ENCODE results near the gene MYL6B. TPM values are rescaled to one million over a fixed set of nuclear protein-coding genes. Genes with fewer than 3 reads are reported as not detected.

Gene MYL6B
- total RNA-seq, 4 donors from 2014 or later, result 14.3 to 57.9 (median 28.0) TPM

DNA sequence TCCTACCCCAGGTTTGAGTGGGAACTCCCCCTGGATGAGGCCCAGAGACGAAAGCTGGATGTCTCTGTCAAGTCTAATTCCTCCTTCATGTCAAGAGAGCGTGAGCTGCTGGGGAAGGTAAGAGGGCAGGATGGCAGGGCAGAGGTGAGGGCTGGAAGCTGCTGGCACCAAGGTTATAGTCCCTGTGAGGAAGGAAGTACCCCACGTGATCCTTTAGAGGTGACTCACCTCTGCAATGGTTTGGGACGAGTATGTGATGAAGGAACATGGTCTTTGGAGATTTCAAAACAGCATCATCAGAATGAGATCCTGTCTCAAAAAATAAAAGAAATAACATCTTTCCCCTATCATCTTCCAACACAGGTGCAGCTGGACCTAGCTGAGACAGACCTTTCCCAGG is 9.2 kb upstream of the MYL6B start:
- peaks cover 0 to 49% (median 0%) of the 10 kb centered on the region in 3 donors for H3K4me1 ChIP-seq
- 64% methylated on average over 3 of the region's 4 CpGs; no CpG with 5 or more reads in 1 of the 2 donors for WGBS, 2 donors (ENCODE audit: low coverage in 1 of 2)
- H3K27me3 ChIP-seq, result no peaks in the 10 kb centered on the region
- TF ChIP-seq POLR2A (IDR thresholded peaks at IDR 0.05), result no peak
- TF ChIP-seq EP300 (IDR thresholded peaks at IDR 0.05), result no peak
- TF ChIP-seq, protein P1, sequence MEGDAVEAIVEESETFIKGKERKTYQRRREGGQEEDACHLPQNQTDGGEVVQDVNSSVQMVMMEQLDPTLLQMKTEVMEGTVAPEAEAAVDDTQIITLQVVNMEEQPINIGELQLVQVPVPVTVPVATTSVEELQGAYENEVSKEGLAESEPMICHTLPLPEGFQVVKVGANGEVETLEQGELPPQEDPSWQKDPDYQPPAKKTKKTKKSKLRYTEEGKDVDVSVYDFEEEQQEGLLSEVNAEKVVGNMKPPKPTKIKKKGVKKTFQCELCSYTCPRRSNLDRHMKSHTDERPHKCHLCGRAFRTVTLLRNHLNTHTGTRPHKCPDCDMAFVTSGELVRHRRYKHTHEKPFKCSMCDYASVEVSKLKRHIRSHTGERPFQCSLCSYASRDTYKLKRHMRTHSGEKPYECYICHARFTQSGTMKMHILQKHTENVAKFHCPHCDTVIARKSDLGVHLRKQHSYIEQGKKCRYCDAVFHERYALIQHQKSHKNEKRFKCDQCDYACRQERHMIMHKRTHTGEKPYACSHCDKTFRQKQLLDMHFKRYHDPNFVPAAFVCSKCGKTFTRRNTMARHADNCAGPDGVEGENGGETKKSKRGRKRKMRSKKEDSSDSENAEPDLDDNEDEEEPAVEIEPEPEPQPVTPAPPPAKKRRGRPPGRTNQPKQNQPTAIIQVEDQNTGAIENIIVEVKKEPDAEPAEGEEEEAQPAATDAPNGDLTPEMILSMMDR (IDR thresholded peaks at IDR 0.05), result no peak
- no peak for TF ChIP-seq POLR2AphosphoS5 (IDR thresholded peaks at IDR 0.05)
- no peaks in the 10 kb centered on the region for H3K9me3 ChIP-seq
- no peak overlapping the region for H3K4me3 ChIP-seq
- no peak for ATAC-seq
- H3K36me3 ChIP-seq, result peaks cover 3 to 73% of the 10 kb centered on the region in 2 donors
- H3K27ac ChIP-seq, result peak overlapping the region in 3 of 4 donors; percentile 42 to 57 (median 54)

DNA sequence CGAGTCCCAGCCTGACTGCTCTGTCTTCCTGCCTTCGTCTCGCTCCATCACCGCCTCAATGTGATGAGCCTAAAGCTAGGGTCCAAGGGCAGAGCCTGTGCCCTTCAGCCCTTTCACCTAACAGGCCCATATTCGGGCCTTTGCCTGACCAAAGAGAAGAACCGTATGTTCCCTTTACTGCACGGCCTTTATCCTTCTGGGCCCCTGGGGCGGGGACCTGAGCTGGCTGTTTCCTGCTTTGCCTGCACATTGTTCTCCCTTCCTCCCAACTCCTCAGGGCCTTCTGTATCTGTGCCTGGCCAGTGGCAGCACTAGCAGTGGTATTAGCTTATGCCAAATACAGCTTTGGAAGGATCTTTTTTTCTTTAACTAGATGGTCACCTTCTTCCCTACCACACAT is 8.5 kb upstream of the MYL6B start:
- H3K36me3 ChIP-seq, result peaks cover 3 to 67% of the 10 kb centered on the region in 2 donors
- 63 to 77% methylated on average over 7 to 8 of the region's 8 CpGs for WGBS, 2 donors (ENCODE audit: low coverage in 1 of 2)
- H3K9me3 ChIP-seq, result no peaks in the 10 kb centered on the region
- H3K27me3 ChIP-seq, result no peaks in the 10 kb centered on the region
- peaks cover 0 to 49% (median 0%) of the 10 kb centered on the region in 3 donors for H3K4me1 ChIP-seq
- peak; percentile 39 for ATAC-seq
- peak overlapping the region in 3 of 4 donors; percentile 42 to 57 (median 54) for H3K27ac ChIP-seq
- no peak overlapping the region for H3K4me3 ChIP-seq
- TF ChIP-seq POLR2A (IDR thresholded peaks at IDR 0.05), result no peak
- no peak for TF ChIP-seq POLR2AphosphoS5 (IDR thresholded peaks at IDR 0.05)
- no peak for TF ChIP-seq EP300 (IDR thresholded peaks at IDR 0.05)
- TF ChIP-seq, protein P1 (IDR thresholded peaks at IDR 0.05), result no peak

- 53 to 65% methylated on average over 2 of the region's 3 CpGs for WGBS, 2 donors (ENCODE audit: low coverage in 1 of 2)
- Histone ChIP-seq H3K27me3 (no peaks in the 10 kb centered on the region), H3K4me3 (no peak overlapping the region), H3K9me3 (no peaks in the 10 kb centered on the region), H3K36me3 (peaks cover 0 to 53% of the 10 kb centered on the region in 2 donors), H3K27ac (peak overlapping the region in 3 of 4 donors; percentile 42 to 57 (median 51)), H3K4me1 (peaks cover 0 to 49% (median 0%) of the 10 kb centered on the region in 3 donors)
- no peak for ATAC-seq
- TF ChIP-seq, protein P1 (IDR thresholded peaks at IDR 0.05), result no peak
- TF ChIP-seq POLR2A (IDR thresholded peaks at IDR 0.05) (no peak), EP300 (IDR thresholded peaks at IDR 0.05) (no peak)
Observed at GRCh38 chr12:56145217-56145616, 7.2 kb upstream of the MYL6B start.

GRCh38 chr12:56146492-56147460 is 5.6 kb upstream of the MYL6B start:
- ATAC-seq, result peak; percentile 34

More at GRCh38 chr12:56146492-56147460, 5.6 kb upstream of the MYL6B start:
- H3K9me3 ChIP-seq, result no peaks in the 10 kb centered on the region
- peaks cover 0 to 38% of the 10 kb centered on the region in 2 donors for H3K36me3 ChIP-seq
- TF ChIP-seq, protein P1 (IDR thresholded peaks at IDR 0.05), result no peak
- peak; percentile 36 for TF ChIP-seq POLR2AphosphoS5 (IDR thresholded peaks at IDR 0.05)
- peaks cover 3 to 64% (median 6%) of the 10 kb centered on the region in 3 donors for H3K4me1 ChIP-seq
- H3K4me3 ChIP-seq, result no peak overlapping the region
- H3K27me3 ChIP-seq, result no peaks in the 10 kb centered on the region
- WGBS, 2 donors (ENCODE audit: low coverage in 1 of 2), result 26 to 42% methylated on average over 5 to 10 of the region's 13 CpGs
- peak overlapping the region in 3 of 4 donors; percentile 51 to 58 (median 52) for H3K27ac ChIP-seq
